ENCODE data around the gene CALN1.

GRCh38 chr7:72325561-72325960 is 86.6 kb downstream of the CALN1 start:
- no peak for TF ChIP-seq CTCF (IDR thresholded peaks at IDR 0.05; ENCODE audit: insufficient read depth, low read depth, low read length)
- TF ChIP-seq EZH2 (IDR thresholded peaks at IDR 0.05; ENCODE audit: insufficient read depth, low read length): no peak

Data from astrocyte (in vitro differentiated cells and primary cell).